HepG2 (cell line): ENCODE results near the gene RARS1.

ENCODE experiments used
- EP300 ChIP-seq, 3 experiments: sonication (generic) in 1 of 3; formaldehyde crosslinking in 1 of 3; IDR thresholded peaks; 2 replicates each; pipeline versions ENCODE4 v1.5.1 to v1.6.1; 2011 to 2020; ENCODE audit warnings: low read depth in 2 of 3, low read length in 2 of 3, borderline replicate concordance in 1 of 3, improper control_type of control experiment in 1 of 3, mild to moderate bottlenecking in 1 of 3, missing genetic modification reagents in 1 of 3, moderate library complexity in 1 of 3
- GLI4 ChIP-seq: sonication (generic); formaldehyde crosslinking; IDR thresholded peaks from 2 replicates; pipeline ENCODE4 v1.5.1; 2020; ENCODE audit warnings: missing genetic modification reagents, mild to moderate bottlenecking, moderate library complexity, borderline replicate concordance
- KDM5A ChIP-seq: fragments of 200-600 bp; sonication (generic); IDR thresholded peaks from 2 replicates; pipeline ENCODE4 v1.7.0; 2018; ENCODE audit warnings: antibody characterized with exemption, mild to moderate bottlenecking, low read length, borderline replicate concordance
- POLR2A ChIP-seq, 2 experiments: IDR thresholded peaks; 2 replicates each; pipeline ENCODE4 v1.6.1; 2011; ENCODE audit warnings: low read depth in 2 of 2, low read length in 2 of 2, mild to moderate bottlenecking in 1 of 2, moderate library complexity in 1 of 2; ENCODE audit not compliant: insufficient read depth in 1 of 2
- TBP ChIP-seq: sonication (generic); formaldehyde crosslinking; IDR thresholded peaks from 2 replicates; pipeline ENCODE4 v1.5.0; 2020; ENCODE audit warnings: missing genetic modification reagents
- ZNF10 ChIP-seq: sonication (generic); formaldehyde crosslinking; IDR thresholded peaks from 2 replicates; pipeline ENCODE4 v1.4.0; 2020; ENCODE audit warnings: mild to moderate bottlenecking, low read depth, missing genetic modification reagents, borderline replicate concordance
- ZNF276 ChIP-seq: sonication (generic); formaldehyde crosslinking; IDR thresholded peaks from 2 replicates; pipeline ENCODE4 v1.4.0; 2020; ENCODE audit warnings: mild to moderate bottlenecking, low read depth, missing genetic modification reagents
- ZNF768 ChIP-seq: sonication (generic); formaldehyde crosslinking; IDR thresholded peaks from 2 replicates; pipeline ENCODE4 v1.4.0; 2020; ENCODE audit warnings: missing genetic modification reagents
- ZSCAN29 ChIP-seq: sonication (generic); formaldehyde crosslinking; conservative IDR thresholded peaks from 2 replicates; pipeline ENCODE4 v1.4.0; 2020; ENCODE audit warnings: mild to moderate bottlenecking, missing genetic modification reagents

- no peak for TF ChIP-seq TBP (CRISPR knock-in tag)
- TF ChIP-seq ZNF276 (CRISPR knock-in tag), result no peak
- TF ChIP-seq EP300 (IDR thresholded peaks at IDR 0.05; ENCODE audit: low read depth in 2 of 2, low read length in 2 of 2), result no peak
- no peak for TF ChIP-seq EP300 (CRISPR knock-in tag; IDR thresholded peaks at IDR 0.05; ENCODE audit: borderline replicate concordance)
- no peak for TF ChIP-seq POLR2A (IDR thresholded peaks at IDR 0.05; ENCODE audit: insufficient read depth in 1 of 2, low read depth in 2 of 2, low read length in 2 of 2)
- no peak for TF ChIP-seq ZNF10 (CRISPR knock-in tag)
- no peak for TF ChIP-seq GLI4 (CRISPR knock-in tag)
- no peak for TF ChIP-seq KDM5A
- TF ChIP-seq ZNF768 (CRISPR knock-in tag), result no peak
- TF ChIP-seq ZSCAN29 (CRISPR knock-in tag), result no peak
Observed at GRCh38 chr5:168446983-168447619, 39.2 kb upstream of the RARS1 start.
